GM18867 (cell line): ENCODE measurements around the gene CT47C1.

ENCODE experiments used
- ATAC-seq: cut with Tn5 transposase; IDR thresholded peaks from one replicate; pipeline ENCODE4 v1.9.1; 2021; ENCODE audit warnings: mild to moderate bottlenecking, moderate library complexity; ENCODE audit not compliant: unreplicated experiment

CT47C1 gene

GRCh38 chrX:119073200-119073905 lies 560 bp downstream of the CT47C1 start:
- ATAC-seq, result no peak

- ATAC-seq, result no peak
Observed at GRCh38 chrX:119073911-119074310, 1.1 kb downstream of the CT47C1 start.

- no peak for ATAC-seq
Observed at GRCh38 chrX:119075270-119076025, 2.7 kb downstream of the CT47C1 start.

DNA sequence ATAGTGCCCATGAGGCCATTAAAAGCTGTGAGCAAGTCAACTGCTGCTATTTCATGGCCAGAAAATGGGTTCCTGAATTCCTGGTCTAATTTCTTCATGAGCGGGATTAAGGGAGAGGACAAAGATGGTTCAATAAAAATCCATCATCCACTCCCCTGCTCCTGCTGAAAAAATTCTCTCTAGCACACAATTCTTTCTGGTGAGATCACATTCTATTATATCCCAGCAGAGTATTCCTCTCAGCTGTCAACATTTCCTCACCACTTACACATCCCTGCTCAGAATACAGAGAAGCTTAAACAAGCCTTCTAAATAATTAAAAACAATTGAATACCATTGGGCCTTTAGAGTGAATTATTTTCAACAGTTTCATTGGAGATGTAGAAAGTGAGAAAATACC lies 9.5 kb downstream of the CT47C1 start:
- ATAC-seq, result no peak

DNA sequence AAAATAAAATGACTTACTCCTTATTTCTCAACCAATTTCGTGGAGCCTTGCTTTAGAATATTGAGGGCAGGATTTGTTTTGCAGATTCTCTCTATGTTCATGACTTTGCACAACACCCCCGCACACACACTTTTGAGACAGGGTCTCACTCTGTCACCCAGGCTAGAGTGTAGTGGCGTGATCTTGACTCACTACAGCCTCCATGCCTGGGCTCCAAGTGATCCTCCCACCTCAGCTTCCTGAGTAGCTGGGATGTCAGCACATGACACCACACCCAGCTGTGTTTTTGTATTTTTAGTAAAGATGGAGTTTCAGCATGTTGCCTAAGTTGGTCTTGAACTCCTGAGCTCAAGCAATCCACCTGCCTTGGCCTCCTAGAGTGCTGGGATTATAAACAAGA lies 12.0 kb downstream of the CT47C1 start:
- ATAC-seq, result no peak

DNA sequence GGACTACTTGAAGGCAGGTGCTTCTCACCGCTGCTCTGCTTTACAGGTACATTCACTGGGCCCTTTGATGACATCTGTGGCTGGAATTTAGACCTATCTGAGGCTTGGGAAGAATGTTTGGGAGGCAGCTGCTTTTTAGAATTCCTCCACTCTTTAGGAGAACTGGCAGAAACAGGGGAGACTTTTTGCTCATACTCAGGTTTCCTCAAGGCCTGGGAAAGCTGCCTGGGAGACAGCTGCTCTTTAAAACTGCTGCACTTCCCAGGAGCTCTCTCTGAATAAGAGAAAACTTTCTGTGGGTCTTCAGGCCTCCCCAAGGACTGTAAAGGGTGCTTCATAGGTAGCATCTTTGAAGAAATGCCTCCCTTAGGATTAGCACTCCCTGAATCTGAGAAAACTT lies 14.3 kb downstream of the CT47C1 start:
- ATAC-seq, result no peak

GRCh38 chrX:119089619-119090018 lies 16.8 kb downstream of the CT47C1 start:
- no peak for ATAC-seq

GRCh38 chrX:119090627-119091026 lies 17.8 kb downstream of the CT47C1 start:
- ATAC-seq, result no peak

- ATAC-seq, result no peak
Observed at GRCh38 chrX:119093991-119094735, 21.4 kb downstream of the CT47C1 start.

DNA sequence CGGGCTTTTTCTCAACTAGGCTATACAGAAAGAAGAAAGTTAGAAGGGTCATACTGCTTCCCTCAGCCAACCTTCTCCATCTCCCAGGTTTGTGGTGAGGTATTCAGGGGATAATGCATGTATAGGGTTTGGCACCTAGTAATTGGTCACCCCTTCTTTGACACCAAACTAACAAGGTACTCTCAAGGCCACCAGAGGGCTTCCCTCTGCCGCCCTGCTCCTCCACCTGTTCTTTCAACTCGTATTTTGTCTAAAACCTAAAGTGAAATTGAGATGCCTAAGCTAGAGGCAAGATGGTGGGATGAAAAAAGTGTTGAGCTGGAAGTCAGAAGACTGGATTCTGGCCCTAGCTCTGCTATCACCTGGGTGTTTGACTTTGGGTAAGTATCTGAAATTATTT lies 22.0 kb downstream of the CT47C1 start:
- ATAC-seq, result no peak

DNA sequence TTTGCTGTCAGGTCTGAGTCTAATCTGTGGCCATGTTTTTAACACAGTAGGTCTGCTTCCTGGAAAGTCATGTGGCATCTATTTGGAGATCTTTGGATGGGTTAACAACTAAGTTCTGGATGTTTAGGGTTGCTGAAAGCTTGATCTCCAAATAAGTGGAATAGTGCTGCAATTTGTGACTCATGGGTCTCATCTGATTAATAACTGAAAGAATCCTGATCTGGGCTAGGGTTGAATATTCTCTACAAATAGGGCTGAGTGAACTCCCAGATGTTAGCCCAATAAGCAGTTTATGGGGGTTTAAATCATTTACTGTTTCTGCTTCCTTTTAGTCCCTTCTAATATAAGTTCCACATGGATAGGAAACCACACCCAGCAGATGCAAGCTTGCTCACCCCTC lies 23.1 kb downstream of the CT47C1 start:
- no peak for ATAC-seq

- no peak for ATAC-seq
Observed at GRCh38 chrX:119101168-119101567, 28.4 kb downstream of the CT47C1 start.

GRCh38 chrX:119105826-119106225 lies 33.0 kb downstream of the CT47C1 start:
- ATAC-seq, result no peak

- ATAC-seq, result no peak
Observed at GRCh38 chrX:119107206-119107605, 34.4 kb downstream of the CT47C1 start.

GRCh38 chrX:119118780-119119395 lies 46.1 kb downstream of the CT47C1 start:
- peak; percentile 97 for ATAC-seq

GRCh38 chrX:119121341-119121740 lies 48.5 kb downstream of the CT47C1 start:
- ATAC-seq, result no peak
